H1 (cell line): ENCODE data around the gene PCDHGB1. TPM values are rescaled to one million over a fixed set of nuclear protein-coding genes. Genes with fewer than 3 reads are reported as not detected.

Experiments
- CTCF ChIA-PET: fragments of 300-600 bp; sonication (Branson Sonifier 250); formaldehyde crosslinking; loops from one replicate; lab custom pipeline; 2021; ENCODE audit not compliant: partially characterized antibody; lab: Charles Lee
- POLR2A ChIA-PET: fragments of 300-600 bp; sonication (Branson Sonifier 250); formaldehyde crosslinking; loops from one replicate; lab custom pipeline; 2021; ENCODE audit warnings: inconsistent platforms; ENCODE audit not compliant: partially characterized antibody; lab: Charles Lee
- DNase-seq, 2 experiments: peaks; one replicate each; pipeline versions ENCODE4 v3.0.0 to v3.0.0-alpha.2; 2010 to 2022; ENCODE audit warnings: low spot score in 2 of 2, low read depth in 1 of 2, mixed read lengths in 1 of 2
- FAIRE-seq: peaks from 2 replicates; lab custom pipeline; 2011; peaks lifted over from hg19 to GRCh38; lab: Jason Lieb, UNC
- H2AFZ ChIP-seq: 2 replicates; pipeline ENCODE4 v1.8.1; 2012; ENCODE audit warnings: low read length, inconsistent platforms
- H2AK5ac ChIP-seq: 2 replicates; pipeline ENCODE4 v1.6.1; 2013; ENCODE audit warnings: low read depth, low read length
- H2BK120ac ChIP-seq: replicated peaks from 2 replicates; pipeline ENCODE3; 2013; ENCODE audit warnings: low read depth, low read length, inconsistent platforms
- H2BK12ac ChIP-seq: 2 replicates; pipeline ENCODE4 v1.6.1; 2013; ENCODE audit warnings: low read depth, low read length
- H2BK15ac ChIP-seq: 2 replicates; pipeline ENCODE4 v1.6.1; 2013; ENCODE audit warnings: low read length
- H2BK20ac ChIP-seq: 2 replicates; pipeline ENCODE4 v1.6.1; 2013; ENCODE audit warnings: low read length
- H2BK5ac ChIP-seq: 2 replicates; pipeline ENCODE4 v1.6.1; 2013; ENCODE audit warnings: low read depth, low read length
- H3K14ac ChIP-seq: 2 replicates; pipeline ENCODE4 v1.6.1; 2013; ENCODE audit warnings: inconsistent platforms; ENCODE audit not compliant: insufficient read length
- H3K18ac ChIP-seq: 2 replicates; pipeline ENCODE4 v1.6.1; 2013; ENCODE audit warnings: low read length; ENCODE audit errors: extremely low read depth
- H3K23ac ChIP-seq: 2 replicates; pipeline ENCODE4 v1.6.1; 2013; ENCODE audit warnings: inconsistent platforms; ENCODE audit not compliant: insufficient read length
- H3K23me2 ChIP-seq: 2 replicates; pipeline ENCODE4 v1.6.1; 2013; ENCODE audit warnings: low read depth, low read length
- H3K27ac ChIP-seq: 2 replicates; pipeline ENCODE4 v1.6.1; 2011; ENCODE audit warnings: low read depth, low read length, inconsistent platforms
- H3K27me3 ChIP-seq, 4 experiments: replicated peaks in 1 of 4; 1 replicate in 1 of 4; 2 replicates in 3 of 4; pipeline versions ENCODE4 v1.6.1 to v1.8.1; 2011 to 2013; ENCODE audit warnings: low read length in 3 of 4, mild to moderate bottlenecking in 3 of 4, inconsistent platforms in 2 of 4, mixed read lengths in 2 of 4, moderate library complexity in 1 of 4; ENCODE audit not compliant: control insufficient read depth in 3 of 4, insufficient read depth in 3 of 4; ENCODE audit errors: extremely low read depth in 1 of 4
- H3K36me3 ChIP-seq, 4 experiments: 2 replicates each; pipeline versions ENCODE4 v1.6.1 to v1.8.1; 2011 to 2013; ENCODE audit warnings: mild to moderate bottlenecking in 4 of 4, low read length in 3 of 4, moderate library complexity in 2 of 4, control low read depth in 1 of 4, inconsistent platforms in 1 of 4; ENCODE audit not compliant: insufficient read depth in 4 of 4, control insufficient read depth in 2 of 4
- H3K4ac ChIP-seq: replicated peaks from 2 replicates; pipeline ENCODE3; 2013; ENCODE audit warnings: low read length, low read depth, mixed read lengths, inconsistent platforms; ENCODE audit not compliant: insufficient read length
- H3K4me1 ChIP-seq, 4 experiments: replicated peaks in 1 of 4; 1 replicate in 1 of 4; 2 replicates in 3 of 4; pipeline versions ENCODE4 v1.6.1 to v1.8.1; 2011 to 2013; ENCODE audit warnings: low read length in 3 of 4, inconsistent platforms in 2 of 4, mixed read lengths in 1 of 4; ENCODE audit not compliant: insufficient read depth in 4 of 4, control insufficient read depth in 3 of 4
- H3K4me2 ChIP-seq, 2 experiments: 2 replicates each; pipeline versions ENCODE4 v1.6.1 to v1.8.1; 2011 to 2013; ENCODE audit warnings: low read depth in 2 of 2, low read length in 2 of 2, control low read depth in 1 of 2, inconsistent platforms in 1 of 2, mild to moderate bottlenecking in 1 of 2; ENCODE audit not compliant: insufficient read depth in 1 of 2
- H3K4me3 ChIP-seq, 4 experiments: fragments of 200-600, 300-600 bp in 1 of 4; sonication (generic), shearing (Covaris generic), sonication (Bioruptor Twin) in 1 of 4; 2 replicates each; pipeline versions ENCODE4 v1.5.1 to v1.8.1; 2011 to 2016; ENCODE audit warnings: low read length in 4 of 4, low read depth in 3 of 4, control low read depth in 2 of 4, inconsistent platforms in 2 of 4, mild to moderate bottlenecking in 2 of 4, mixed read lengths in 1 of 4, moderate library complexity in 1 of 4; ENCODE audit not compliant: insufficient read depth in 2 of 4; ENCODE audit errors: extremely low read depth in 1 of 4
- H3K56ac ChIP-seq: replicated peaks from 2 replicates; pipeline ENCODE3; 2013; ENCODE audit warnings: low read depth, mild to moderate bottlenecking, mixed read lengths, low read length, inconsistent platforms; ENCODE audit not compliant: insufficient read length
- H3K79me1 ChIP-seq: 2 replicates; pipeline ENCODE4 v1.6.1; 2013; ENCODE audit warnings: low read depth, low read length, control low read depth
- H3K79me2 ChIP-seq, 2 experiments: 2 replicates each; pipeline versions ENCODE4 v1.6.1 to v1.8.1; 2012 to 2013; ENCODE audit warnings: low read length in 2 of 2, mild to moderate bottlenecking in 2 of 2, inconsistent platforms in 1 of 2; ENCODE audit not compliant: insufficient read depth in 2 of 2, control insufficient read depth in 1 of 2
- H3K9ac ChIP-seq, 4 experiments: replicated peaks in 1 of 4; 1 replicate in 1 of 4; 2 replicates in 3 of 4; pipeline versions ENCODE4 v1.6.1 to v1.8.1; 2011 to 2013; ENCODE audit warnings: low read depth in 3 of 4, low read length in 3 of 4, control low read depth in 2 of 4, mild to moderate bottlenecking in 2 of 4, moderate library complexity in 2 of 4, inconsistent platforms in 1 of 4; ENCODE audit errors: extremely low read depth in 1 of 4
- H3K9me3 ChIP-seq, 2 experiments: 2 replicates each; pipeline versions ENCODE4 v1.6.1 to v1.8.1; 2012 to 2013; ENCODE audit warnings: mild to moderate bottlenecking in 2 of 2, moderate library complexity in 2 of 2, control low read depth in 1 of 2, inconsistent platforms in 1 of 2, low read depth in 1 of 2, low read length in 1 of 2, mixed read lengths in 1 of 2; ENCODE audit not compliant: insufficient read depth in 2 of 2
- H4K20me1 ChIP-seq, 2 experiments: replicated peaks in 1 of 2; 2 replicates each; pipeline versions ENCODE3 to v1.8.1; 2011 to 2013; ENCODE audit warnings: inconsistent platforms in 2 of 2, low read length in 2 of 2, mild to moderate bottlenecking in 1 of 2; ENCODE audit not compliant: insufficient read depth in 2 of 2, control insufficient read depth in 1 of 2
- H4K5ac ChIP-seq: 2 replicates; pipeline ENCODE4 v1.6.1; 2013; ENCODE audit warnings: low read length, low read depth, mixed read lengths, inconsistent platforms; ENCODE audit not compliant: insufficient read length
- H4K8ac ChIP-seq: 2 replicates; pipeline ENCODE4 v1.8.0; 2013; ENCODE audit warnings: mild to moderate bottlenecking, moderate library complexity, low read length, inconsistent platforms; ENCODE audit not compliant: insufficient read depth; ENCODE audit errors: extremely low read depth
- H4K91ac ChIP-seq: replicated peaks from 2 replicates; pipeline ENCODE3; 2013; ENCODE audit warnings: low read length, mixed read lengths, inconsistent platforms; ENCODE audit not compliant: insufficient read length
- CBX5 ChIP-seq: fragments of 300-800, 300-1000 bp; sonication (generic); IDR thresholded peaks from 2 replicates; pipeline ENCODE4 v1.7.1; 2016; ENCODE audit warnings: antibody characterized with exemption, low read length, low read depth
- SP4 ChIP-seq: IDR thresholded peaks from 2 replicates; pipeline ENCODE4 v1.6.1; 2012; ENCODE audit warnings: low read length, inconsistent platforms
- WGBS, 2 experiments: shearing (Covaris generic) in 1 of 2; methylation state at CpG; one replicate each; pipeline versions ENCODE4 v1.1.6 to v1.1.7; 2013 to 2015; ENCODE audit warnings: low lambda C conversion rate in 2 of 2, mixed read lengths in 2 of 2, inconsistent platforms in 1 of 2, low coverage in 1 of 2, missing lambda C conversion rate in 1 of 2; ENCODE audit not compliant: insufficient replicate concordance in 2 of 2, insufficient coverage in 1 of 2, insufficient read length in 1 of 2; ENCODE audit errors: extremely low coverage in 1 of 2, missing lambda C conversion rate in 1 of 2; 5-methylcytosine and 5-hydroxymethylcytosine counted together
- polyA plus RNA-seq, 7 experiments: library from polyadenylated mRNA; depleted of rRNA in 3 of 7; stranded (reverse) in 5 of 7; unstranded in 2 of 7; fragments of >200 nt in 5 of 7; fragments of 200-250 nt in 2 of 7; gene quantifications; 1 replicate in 5 of 7; 2 replicates in 1 of 7; 4 replicates in 1 of 7; pipeline versions ENCODE4 v1.2.1 to v1.2.3, GENCODE V29; 2011 to 2013; ENCODE audit warnings: missing spikeins in 2 of 7, mixed read lengths in 2 of 7
- total RNA-seq: library from RNA; stranded (reverse); fragmentation: NEBNext Ultra II Directional; extraction: Animal tissue kit (Norgen Biotek cat#: 25700); gene quantifications from 2 replicates; pipeline ENCODE4 v1.2.1, GENCODE V29; 2021

The PCDHGB1 gene
- total and polyA plus RNA-seq, 2 of the 8 experiments (the other 6 are each of a cell fraction or from before 2014, with no cell fraction given), result 1.3 to 2.8 TPM

DNA sequence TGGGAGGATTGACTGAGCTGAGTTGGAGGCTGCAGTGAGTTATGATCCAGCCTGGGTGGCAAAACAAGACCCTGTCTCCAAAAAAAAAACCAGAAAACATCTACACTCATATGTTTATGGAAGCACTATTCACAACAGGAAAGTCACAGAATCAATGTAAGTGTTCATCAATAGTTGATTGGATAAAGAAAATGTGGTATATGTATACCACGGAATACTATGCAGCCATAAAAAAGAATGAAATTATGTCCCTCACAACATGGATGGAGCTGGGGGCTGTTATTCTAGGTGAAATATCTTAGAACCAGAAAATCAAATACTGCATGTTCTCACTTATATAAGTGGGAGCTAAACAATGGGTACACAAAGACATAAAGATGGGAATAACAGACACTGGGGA is 43.3 kb upstream of the PCDHGB1 start:
- H2BK5ac ChIP-seq, result no peak overlapping the region
- H3K9me3 ChIP-seq, result peaks cover 0 to 17% of the 10 kb centered on the region in 2 experiments; a peak in 2 of 4 replicates
- H2BK12ac ChIP-seq, result no peak overlapping the region
- no peaks in the 10 kb centered on the region for H3K23me2 ChIP-seq
- no peak overlapping the region for H3K9ac ChIP-seq
- no peak overlapping the region for H3K4me2 ChIP-seq
- H4K20me1 ChIP-seq, result no peaks in the 10 kb centered on the region
- no peak overlapping the region for H2BK15ac ChIP-seq
- H3K36me3 ChIP-seq, result no peaks in the 10 kb centered on the region
- no peak overlapping the region for H3K27ac ChIP-seq
- H2AFZ ChIP-seq, result no peak overlapping the region
- H4K91ac ChIP-seq, result no peak overlapping the region
- H3K14ac ChIP-seq, result no peak overlapping the region
- WGBS, 2 experiments, result 95% methylated on average over 1 of the region's 1 CpG; no CpG with 5 or more reads in 1 of the 2 experiments
- no peak overlapping the region for H2AK5ac ChIP-seq
- H3K18ac ChIP-seq, result no peak overlapping the region
- H3K27me3 ChIP-seq, result no peaks in the 10 kb centered on the region
- H3K23ac ChIP-seq, result no peak overlapping the region
- H4K8ac ChIP-seq, result no peak overlapping the region
- no peaks in the 10 kb centered on the region for H3K4me1 ChIP-seq
- ChIA-PET CTCF (interaction anchor here (0.9 to 1.3 kb wide), 5 partner anchors 13 to 258 kb away, joined by 3 to 5 read pairs (median 3); no protein-coding TSS in a partner anchor), POLR2A (interaction anchor here (1.9 kb wide), 1 partner anchor 10 kb away, joined by 7 read pairs; no protein-coding TSS in a partner anchor)
- no peak overlapping the region for H3K4me3 ChIP-seq
- DNase-seq, result no peak
- no peak for FAIRE-seq
- H2BK120ac ChIP-seq, result no peak overlapping the region
- no peak overlapping the region for H3K56ac ChIP-seq
- H2BK20ac ChIP-seq, result no peak overlapping the region
- no peak overlapping the region for H4K5ac ChIP-seq
- no peaks in the 10 kb centered on the region for H3K79me2 ChIP-seq
- no peaks in the 10 kb centered on the region for H3K79me1 ChIP-seq
- no peak overlapping the region for H3K4ac ChIP-seq
- no peak for TF ChIP-seq SP4
- no peak for TF ChIP-seq CBX5
